HL-60 (cell line): ENCODE data around the gene STX10.
A peak's percentile ranks its signal among the peaks of the same experiment; 100 is the strongest.
"Not testable (repeated sequence)": the region's sequence is repeated elsewhere in the genome, so short reads cannot be mapped to it uniquely, and the experiment has no call there.

Source experiments
- DNase-seq, 2 experiments: peaks; one replicate each; pipeline ENCODE4 v3.0.0-alpha.2; 2010 to 2020; ENCODE audit warnings: low read depth in 1 of 2, low spot score in 1 of 2
- H3K27ac ChIP-seq: fragments of 250-450 bp; sonication (Bioruptor Pico); replicated peaks from 2 replicates; pipeline ENCODE4 v1.5.1; 2020; ENCODE audit warnings: mild to moderate bottlenecking, moderate library complexity
- H3K27me3 ChIP-seq: fragments of 250-450 bp; sonication (Bioruptor Pico); 2 replicates; pipeline ENCODE4 v1.5.1; 2021; ENCODE audit warnings: mild to moderate bottlenecking, moderate library complexity; ENCODE audit not compliant: insufficient read depth, poor library complexity, severe bottlenecking
- H3K4me3 ChIP-seq: replicated peaks from 2 replicates; pipeline ENCODE4 v1.5.1; 2011; ENCODE audit warnings: mild to moderate bottlenecking, control low read depth, low read length; ENCODE audit not compliant: insufficient read depth
- GABPA ChIP-seq: IDR thresholded peaks from 2 replicates; pipeline ENCODE4 v1.6.1; 2012; ENCODE audit warnings: low read depth
- POLR2AphosphoS5 ChIP-seq: IDR thresholded peaks from 2 replicates; pipeline ENCODE4 v1.6.1; 2012; ENCODE audit warnings: low read depth
- SPI1 ChIP-seq: IDR thresholded peaks from 2 replicates; pipeline ENCODE4 v1.6.1; 2012; ENCODE audit warnings: low read depth, mild to moderate bottlenecking, borderline replicate concordance
- TF ChIP-seq, protein P1 (sequence below): IDR thresholded peaks from one replicate; pipeline ENCODE4 v1.5.1; 2011; ENCODE audit warnings: low read length, control low read depth, inconsistent platforms; ENCODE audit not compliant: insufficient read depth
- TF ChIP-seq, protein P2 (sequence below): IDR thresholded peaks from 2 replicates; pipeline ENCODE4 v1.6.1; 2012; ENCODE audit warnings: low read depth; ENCODE audit not compliant: insufficient replicate concordance

STX10 gene

DNA sequence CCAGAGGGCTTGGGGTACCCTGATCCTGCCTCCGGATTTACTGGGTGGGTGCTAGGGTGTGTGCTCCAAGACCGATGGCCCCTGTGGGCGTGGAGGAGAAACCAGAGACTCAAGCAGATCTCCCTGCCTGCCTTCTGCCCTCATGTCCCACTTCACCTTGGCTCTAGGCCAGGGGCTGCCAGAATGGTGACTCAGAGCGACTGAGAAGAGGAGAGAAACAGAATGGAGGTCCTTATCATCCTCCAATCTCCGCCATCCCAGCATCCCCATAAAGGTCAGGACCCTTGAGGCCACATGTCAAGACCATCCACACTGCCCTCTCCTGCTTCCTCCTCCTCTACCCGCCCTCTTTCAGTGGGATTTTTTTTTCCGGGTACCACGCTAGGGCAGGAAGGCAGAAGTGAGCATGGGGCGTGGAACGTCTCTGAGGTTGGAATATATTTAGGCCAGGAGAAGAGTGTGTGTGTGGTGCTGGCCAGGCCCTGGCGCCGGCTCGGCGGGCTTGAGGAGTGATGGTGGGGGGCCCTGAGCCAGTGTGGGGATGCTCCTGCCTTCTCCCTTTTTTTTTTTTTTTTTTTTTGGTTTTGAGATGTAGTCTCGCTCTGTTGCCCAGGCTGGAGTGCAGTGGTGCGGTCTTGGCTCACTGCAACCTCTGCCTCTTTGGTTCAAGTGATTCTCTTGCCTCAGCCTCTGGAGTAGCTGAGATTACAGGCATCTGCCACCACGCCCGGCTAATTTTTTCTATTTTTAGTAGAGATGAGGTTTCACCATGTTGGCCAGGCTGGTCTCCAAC, 22.4 kb upstream of the STX10 start:
- DNase-seq, result peak in 1 of 2 experiments; percentile 43
- Histone ChIP-seq H3K27me3 (no peaks in the 10 kb centered on the region), H3K27ac (no peak overlapping the region), H3K4me3 (no peak overlapping the region; the same call in 1 of the 2 replicates)
- no peak for TF ChIP-seq POLR2AphosphoS5
- TF ChIP-seq SPI1, result no peak
- TF ChIP-seq, protein P1, sequence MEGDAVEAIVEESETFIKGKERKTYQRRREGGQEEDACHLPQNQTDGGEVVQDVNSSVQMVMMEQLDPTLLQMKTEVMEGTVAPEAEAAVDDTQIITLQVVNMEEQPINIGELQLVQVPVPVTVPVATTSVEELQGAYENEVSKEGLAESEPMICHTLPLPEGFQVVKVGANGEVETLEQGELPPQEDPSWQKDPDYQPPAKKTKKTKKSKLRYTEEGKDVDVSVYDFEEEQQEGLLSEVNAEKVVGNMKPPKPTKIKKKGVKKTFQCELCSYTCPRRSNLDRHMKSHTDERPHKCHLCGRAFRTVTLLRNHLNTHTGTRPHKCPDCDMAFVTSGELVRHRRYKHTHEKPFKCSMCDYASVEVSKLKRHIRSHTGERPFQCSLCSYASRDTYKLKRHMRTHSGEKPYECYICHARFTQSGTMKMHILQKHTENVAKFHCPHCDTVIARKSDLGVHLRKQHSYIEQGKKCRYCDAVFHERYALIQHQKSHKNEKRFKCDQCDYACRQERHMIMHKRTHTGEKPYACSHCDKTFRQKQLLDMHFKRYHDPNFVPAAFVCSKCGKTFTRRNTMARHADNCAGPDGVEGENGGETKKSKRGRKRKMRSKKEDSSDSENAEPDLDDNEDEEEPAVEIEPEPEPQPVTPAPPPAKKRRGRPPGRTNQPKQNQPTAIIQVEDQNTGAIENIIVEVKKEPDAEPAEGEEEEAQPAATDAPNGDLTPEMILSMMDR, result no peak

DNA sequence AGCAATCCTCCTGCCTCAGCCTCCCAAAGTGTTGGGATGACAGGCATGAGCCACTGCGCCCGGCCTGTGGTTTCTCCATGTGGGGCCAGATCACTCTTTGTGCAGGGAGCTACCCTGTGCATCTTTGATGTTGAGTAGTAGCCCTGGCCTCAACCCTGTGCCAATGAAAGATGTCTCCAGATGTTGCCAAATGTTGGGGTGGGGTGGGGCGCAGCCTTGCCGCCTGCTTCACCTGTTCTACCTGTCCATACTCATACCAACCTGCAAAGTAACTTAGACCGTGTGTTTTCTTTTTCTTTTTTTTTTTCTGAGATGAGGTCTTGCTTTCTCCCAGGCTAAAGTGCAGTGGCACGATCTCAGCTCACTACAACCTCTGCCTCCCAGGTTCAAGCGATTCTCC, 21.0 kb upstream of the STX10 start:
- no peak for DNase-seq
- H3K4me3 ChIP-seq, result no peak overlapping the region
- H3K27me3 ChIP-seq, result no peaks in the 10 kb centered on the region
- no peak overlapping the region for H3K27ac ChIP-seq
- TF ChIP-seq POLR2AphosphoS5, result no peak
- no peak for TF ChIP-seq SPI1
- TF ChIP-seq GABPA, result no peak
- TF ChIP-seq, protein P2, sequence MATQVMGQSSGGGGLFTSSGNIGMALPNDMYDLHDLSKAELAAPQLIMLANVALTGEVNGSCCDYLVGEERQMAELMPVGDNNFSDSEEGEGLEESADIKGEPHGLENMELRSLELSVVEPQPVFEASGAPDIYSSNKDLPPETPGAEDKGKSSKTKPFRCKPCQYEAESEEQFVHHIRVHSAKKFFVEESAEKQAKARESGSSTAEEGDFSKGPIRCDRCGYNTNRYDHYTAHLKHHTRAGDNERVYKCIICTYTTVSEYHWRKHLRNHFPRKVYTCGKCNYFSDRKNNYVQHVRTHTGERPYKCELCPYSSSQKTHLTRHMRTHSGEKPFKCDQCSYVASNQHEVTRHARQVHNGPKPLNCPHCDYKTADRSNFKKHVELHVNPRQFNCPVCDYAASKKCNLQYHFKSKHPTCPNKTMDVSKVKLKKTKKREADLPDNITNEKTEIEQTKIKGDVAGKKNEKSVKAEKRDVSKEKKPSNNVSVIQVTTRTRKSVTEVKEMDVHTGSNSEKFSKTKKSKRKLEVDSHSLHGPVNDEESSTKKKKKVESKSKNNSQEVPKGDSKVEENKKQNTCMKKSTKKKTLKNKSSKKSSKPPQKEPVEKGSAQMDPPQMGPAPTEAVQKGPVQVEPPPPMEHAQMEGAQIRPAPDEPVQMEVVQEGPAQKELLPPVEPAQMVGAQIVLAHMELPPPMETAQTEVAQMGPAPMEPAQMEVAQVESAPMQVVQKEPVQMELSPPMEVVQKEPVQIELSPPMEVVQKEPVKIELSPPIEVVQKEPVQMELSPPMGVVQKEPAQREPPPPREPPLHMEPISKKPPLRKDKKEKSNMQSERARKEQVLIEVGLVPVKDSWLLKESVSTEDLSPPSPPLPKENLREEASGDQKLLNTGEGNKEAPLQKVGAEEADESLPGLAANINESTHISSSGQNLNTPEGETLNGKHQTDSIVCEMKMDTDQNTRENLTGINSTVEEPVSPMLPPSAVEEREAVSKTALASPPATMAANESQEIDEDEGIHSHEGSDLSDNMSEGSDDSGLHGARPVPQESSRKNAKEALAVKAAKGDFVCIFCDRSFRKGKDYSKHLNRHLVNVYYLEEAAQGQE, result no peak
- TF ChIP-seq, protein P1, result no peak

DNA sequence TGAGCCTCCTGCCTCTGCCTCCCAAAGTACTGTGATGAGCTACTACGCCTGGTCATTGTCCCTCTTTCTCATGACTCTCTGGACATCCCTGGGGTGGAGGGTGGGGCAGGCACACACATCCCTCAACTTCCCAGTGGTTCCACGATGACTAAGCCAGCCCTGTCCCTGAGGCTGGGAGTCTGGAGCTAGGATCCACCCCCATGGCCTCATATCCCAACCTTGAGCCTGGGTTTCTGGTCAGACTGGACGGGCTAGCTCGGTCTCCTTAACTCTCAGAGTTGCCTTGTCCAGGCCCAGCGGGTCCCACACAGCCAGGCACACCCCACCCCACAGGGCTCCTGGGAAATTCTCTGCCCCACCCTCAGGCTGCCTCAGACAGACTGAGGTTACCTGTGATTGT, 19.6 kb upstream of the STX10 start:
- no peak overlapping the region for H3K27ac ChIP-seq
- no peak for DNase-seq
- TF ChIP-seq SPI1, result no peak
- no peak for TF ChIP-seq GABPA
- TF ChIP-seq, protein P1, result no peak
- TF ChIP-seq, protein P2, result no peak
- no peak overlapping the region for H3K4me3 ChIP-seq
- no peaks in the 10 kb centered on the region for H3K27me3 ChIP-seq

DNA sequence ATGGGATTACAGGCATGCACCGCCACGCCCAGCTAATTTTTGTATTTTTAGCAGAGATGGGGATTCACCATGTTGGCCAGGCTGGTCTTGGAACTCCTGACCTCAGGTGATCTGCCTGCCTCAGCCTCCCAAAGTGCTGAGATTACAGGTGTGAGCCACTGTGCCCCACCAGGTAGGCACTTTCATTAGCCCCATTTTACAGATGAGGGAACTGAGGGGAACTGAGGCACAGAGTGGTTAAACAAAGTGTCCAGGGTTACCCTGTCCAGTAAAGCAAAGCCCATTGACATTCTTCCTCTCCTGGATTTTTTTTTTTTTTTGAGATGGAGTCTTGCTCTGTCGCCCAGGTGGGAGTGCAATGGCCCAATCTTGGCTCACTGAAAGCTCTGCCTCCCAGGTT, 16.0 kb upstream of the STX10 start:
- not testable (repeated sequence) for H3K27me3 ChIP-seq, H3K4me3 ChIP-seq, DNase-seq
- H3K27ac ChIP-seq, result peak overlapping the region; percentile 80; the same call in 1 of the 2 replicates
